ENCODE data around the gene C3orf38.

DNA sequence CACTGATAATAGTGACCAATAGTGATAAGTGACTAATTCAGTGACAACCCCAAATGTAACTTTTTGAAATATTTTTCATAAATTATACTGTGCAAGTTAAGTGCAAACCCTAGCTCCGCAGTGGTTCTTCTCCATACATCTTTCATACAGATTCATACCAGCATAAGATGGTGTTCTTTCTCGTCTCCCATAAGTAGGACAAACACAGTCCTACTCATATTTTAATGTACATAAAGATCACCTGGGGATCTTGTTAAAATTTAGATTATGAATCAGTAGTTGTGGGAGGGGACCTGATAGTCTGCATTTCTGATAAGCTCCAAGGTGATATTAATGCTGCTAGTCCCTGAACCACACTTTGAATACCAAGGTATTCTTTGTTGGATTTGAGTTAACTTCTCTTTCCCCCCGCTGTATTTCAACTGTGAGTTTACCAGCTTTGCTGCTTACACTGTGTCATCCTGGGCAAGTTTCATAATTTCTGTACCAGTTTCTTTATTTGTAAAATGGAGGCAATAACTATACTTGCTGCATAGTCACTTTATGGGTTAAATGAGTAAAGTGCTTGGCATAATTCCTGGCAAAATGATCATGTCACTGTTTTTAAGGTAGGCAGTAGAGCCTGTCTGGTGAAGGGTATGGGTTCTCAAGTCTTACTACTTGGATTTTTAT lies 34.7 kb upstream of the C3orf38 start:
- TF ChIP-seq, protein P1, sequence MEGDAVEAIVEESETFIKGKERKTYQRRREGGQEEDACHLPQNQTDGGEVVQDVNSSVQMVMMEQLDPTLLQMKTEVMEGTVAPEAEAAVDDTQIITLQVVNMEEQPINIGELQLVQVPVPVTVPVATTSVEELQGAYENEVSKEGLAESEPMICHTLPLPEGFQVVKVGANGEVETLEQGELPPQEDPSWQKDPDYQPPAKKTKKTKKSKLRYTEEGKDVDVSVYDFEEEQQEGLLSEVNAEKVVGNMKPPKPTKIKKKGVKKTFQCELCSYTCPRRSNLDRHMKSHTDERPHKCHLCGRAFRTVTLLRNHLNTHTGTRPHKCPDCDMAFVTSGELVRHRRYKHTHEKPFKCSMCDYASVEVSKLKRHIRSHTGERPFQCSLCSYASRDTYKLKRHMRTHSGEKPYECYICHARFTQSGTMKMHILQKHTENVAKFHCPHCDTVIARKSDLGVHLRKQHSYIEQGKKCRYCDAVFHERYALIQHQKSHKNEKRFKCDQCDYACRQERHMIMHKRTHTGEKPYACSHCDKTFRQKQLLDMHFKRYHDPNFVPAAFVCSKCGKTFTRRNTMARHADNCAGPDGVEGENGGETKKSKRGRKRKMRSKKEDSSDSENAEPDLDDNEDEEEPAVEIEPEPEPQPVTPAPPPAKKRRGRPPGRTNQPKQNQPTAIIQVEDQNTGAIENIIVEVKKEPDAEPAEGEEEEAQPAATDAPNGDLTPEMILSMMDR (IDR thresholded peaks at IDR 0.05; ENCODE audit: insufficient read depth, low read length) = no peak
- no peak for TF ChIP-seq POLR2AphosphoS5 (IDR thresholded peaks at IDR 0.05; ENCODE audit: low read depth)
- TF ChIP-seq, protein P2, sequence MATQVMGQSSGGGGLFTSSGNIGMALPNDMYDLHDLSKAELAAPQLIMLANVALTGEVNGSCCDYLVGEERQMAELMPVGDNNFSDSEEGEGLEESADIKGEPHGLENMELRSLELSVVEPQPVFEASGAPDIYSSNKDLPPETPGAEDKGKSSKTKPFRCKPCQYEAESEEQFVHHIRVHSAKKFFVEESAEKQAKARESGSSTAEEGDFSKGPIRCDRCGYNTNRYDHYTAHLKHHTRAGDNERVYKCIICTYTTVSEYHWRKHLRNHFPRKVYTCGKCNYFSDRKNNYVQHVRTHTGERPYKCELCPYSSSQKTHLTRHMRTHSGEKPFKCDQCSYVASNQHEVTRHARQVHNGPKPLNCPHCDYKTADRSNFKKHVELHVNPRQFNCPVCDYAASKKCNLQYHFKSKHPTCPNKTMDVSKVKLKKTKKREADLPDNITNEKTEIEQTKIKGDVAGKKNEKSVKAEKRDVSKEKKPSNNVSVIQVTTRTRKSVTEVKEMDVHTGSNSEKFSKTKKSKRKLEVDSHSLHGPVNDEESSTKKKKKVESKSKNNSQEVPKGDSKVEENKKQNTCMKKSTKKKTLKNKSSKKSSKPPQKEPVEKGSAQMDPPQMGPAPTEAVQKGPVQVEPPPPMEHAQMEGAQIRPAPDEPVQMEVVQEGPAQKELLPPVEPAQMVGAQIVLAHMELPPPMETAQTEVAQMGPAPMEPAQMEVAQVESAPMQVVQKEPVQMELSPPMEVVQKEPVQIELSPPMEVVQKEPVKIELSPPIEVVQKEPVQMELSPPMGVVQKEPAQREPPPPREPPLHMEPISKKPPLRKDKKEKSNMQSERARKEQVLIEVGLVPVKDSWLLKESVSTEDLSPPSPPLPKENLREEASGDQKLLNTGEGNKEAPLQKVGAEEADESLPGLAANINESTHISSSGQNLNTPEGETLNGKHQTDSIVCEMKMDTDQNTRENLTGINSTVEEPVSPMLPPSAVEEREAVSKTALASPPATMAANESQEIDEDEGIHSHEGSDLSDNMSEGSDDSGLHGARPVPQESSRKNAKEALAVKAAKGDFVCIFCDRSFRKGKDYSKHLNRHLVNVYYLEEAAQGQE (IDR thresholded peaks at IDR 0.05; ENCODE audit: insufficient replicate concordance, low read depth) = no peak
- TF ChIP-seq GABPA (IDR thresholded peaks at IDR 0.05; ENCODE audit: low read depth) = no peak

All from HL-60 (cell line).